RWPE2 (cell line): ENCODE measurements around the gene SOST.

ENCODE experiments used
- ATAC-seq: fragments of 200-7000 bp; cut with Tn5 transposase; 3 replicates; pipeline ENCODE4 v1.9.1; 2021; ENCODE audit warnings: low read depth
- DNase-seq: peaks from one replicate; pipeline ENCODE4 v3.0.0-alpha.2; 2020; ENCODE audit warnings: low spot score
- H3K27ac ChIP-seq: fragments of 450-650 bp; 2 replicates; pipeline ENCODE4 v1.5.1; 2017; ENCODE audit warnings: mild to moderate bottlenecking; ENCODE audit not compliant: poor library complexity, severe bottlenecking
- H3K27me3 ChIP-seq: fragments of 250-450 bp; sonication (Bioruptor Pico); 2 replicates; pipeline ENCODE4 v1.5.1; 2021; ENCODE audit warnings: mild to moderate bottlenecking, moderate library complexity; ENCODE audit not compliant: insufficient read depth, poor library complexity, severe bottlenecking
- H3K36me3 ChIP-seq: fragments of 250-450 bp; sonication (Bioruptor Pico); 2 replicates; pipeline ENCODE4 v1.5.1; 2020; ENCODE audit warnings: low read depth, mild to moderate bottlenecking, moderate library complexity
- H3K4me1 ChIP-seq: fragments of 250-450 bp; sonication (Bioruptor Pico); 2 replicates; pipeline ENCODE4 v1.5.1; 2021; ENCODE audit warnings: mild to moderate bottlenecking, moderate library complexity; ENCODE audit not compliant: insufficient read depth, poor library complexity, severe bottlenecking
- H3K4me3 ChIP-seq: fragments of 250-450 bp; sonication (Bioruptor Pico); 2 replicates; pipeline ENCODE4 v1.5.1; 2021; ENCODE audit warnings: mild to moderate bottlenecking, moderate library complexity; ENCODE audit not compliant: severe bottlenecking
- H3K9me3 ChIP-seq: fragments of 250-450 bp; sonication (Bioruptor Pico); 2 replicates; pipeline ENCODE4 v1.5.1; 2021; ENCODE audit warnings: mild to moderate bottlenecking, moderate library complexity; ENCODE audit not compliant: severe bottlenecking
- TF ChIP-seq, protein P1 (sequence below): fragments of 450-650 bp; IDR thresholded peaks from one replicate; pipeline ENCODE4 v1.5.1; 2017; ENCODE audit warnings: mild to moderate bottlenecking, moderate library complexity; ENCODE audit not compliant: poor library complexity, severe bottlenecking

The SOST gene

DNA sequence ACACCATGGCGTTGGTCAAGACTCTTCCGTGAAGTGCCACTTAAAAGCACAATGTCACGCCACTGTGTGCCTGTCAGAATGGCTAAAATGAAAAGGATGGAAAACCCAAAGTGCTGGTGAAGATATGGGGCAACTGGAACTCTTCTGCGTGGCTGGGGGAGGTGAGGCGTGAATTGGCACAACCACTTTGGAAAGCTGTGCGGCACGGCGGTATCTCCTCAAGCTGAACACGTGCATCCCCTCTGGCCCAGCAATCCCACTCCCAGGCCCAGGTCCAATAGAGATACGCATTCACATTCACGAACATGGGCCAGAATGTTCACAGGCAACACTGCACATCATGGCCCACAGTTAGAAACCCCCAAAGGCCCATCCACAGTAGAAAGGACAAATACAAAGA, 11.3 kb upstream of the SOST start:
- Histone ChIP-seq H3K4me3 (no peak overlapping the region), H3K36me3 (peaks cover 43% of the 10 kb centered on the region), H3K27ac (no peak overlapping the region), H3K4me1 (no peaks in the 10 kb centered on the region), H3K9me3 (no peaks in the 10 kb centered on the region), H3K27me3 (no peaks in the 10 kb centered on the region)
- ATAC-seq (no peak), DNase-seq (no peak)
- TF ChIP-seq, protein P1, sequence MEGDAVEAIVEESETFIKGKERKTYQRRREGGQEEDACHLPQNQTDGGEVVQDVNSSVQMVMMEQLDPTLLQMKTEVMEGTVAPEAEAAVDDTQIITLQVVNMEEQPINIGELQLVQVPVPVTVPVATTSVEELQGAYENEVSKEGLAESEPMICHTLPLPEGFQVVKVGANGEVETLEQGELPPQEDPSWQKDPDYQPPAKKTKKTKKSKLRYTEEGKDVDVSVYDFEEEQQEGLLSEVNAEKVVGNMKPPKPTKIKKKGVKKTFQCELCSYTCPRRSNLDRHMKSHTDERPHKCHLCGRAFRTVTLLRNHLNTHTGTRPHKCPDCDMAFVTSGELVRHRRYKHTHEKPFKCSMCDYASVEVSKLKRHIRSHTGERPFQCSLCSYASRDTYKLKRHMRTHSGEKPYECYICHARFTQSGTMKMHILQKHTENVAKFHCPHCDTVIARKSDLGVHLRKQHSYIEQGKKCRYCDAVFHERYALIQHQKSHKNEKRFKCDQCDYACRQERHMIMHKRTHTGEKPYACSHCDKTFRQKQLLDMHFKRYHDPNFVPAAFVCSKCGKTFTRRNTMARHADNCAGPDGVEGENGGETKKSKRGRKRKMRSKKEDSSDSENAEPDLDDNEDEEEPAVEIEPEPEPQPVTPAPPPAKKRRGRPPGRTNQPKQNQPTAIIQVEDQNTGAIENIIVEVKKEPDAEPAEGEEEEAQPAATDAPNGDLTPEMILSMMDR, result no peak

DNA sequence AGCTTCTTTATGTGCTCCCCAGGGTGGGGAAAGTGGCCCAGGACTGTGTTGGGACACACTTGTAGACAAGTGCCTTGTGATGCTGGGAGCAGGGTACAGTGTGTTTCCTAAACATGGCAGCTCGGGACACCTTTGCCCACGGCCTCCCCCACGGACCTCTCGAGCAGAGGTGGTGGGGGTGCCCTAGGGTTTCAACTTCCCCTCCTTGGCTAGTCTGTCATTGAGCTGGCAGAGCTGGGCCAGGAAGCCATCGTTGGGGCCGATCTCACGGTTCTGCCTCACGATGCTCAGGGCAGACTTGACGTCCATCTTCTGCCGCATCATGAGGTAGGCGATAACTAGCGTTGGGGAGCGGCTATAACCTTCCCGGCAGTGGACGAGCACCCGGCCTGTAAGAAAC, 10.8 kb upstream of the SOST start:
- ATAC-seq, result no peak

DNA sequence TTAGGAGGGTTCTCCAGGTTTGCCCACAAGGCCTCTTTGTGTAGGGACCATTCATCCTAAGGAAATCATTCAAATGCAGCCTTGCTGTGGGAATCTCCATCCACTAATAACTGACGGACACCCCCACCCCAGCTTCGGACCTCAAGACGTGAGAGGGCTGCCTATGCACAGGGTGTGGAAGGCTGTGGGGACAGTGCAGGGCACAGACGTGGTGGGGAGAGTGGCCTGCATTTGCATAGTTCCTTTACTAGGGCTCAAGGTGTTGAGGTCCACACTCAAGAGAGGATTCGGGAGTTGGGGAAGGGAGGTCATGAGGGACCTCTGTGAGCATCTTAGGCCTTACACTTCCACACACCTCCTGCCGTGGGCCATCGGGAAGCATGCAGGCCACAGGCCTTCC, 10.4 kb upstream of the SOST start:
- TF ChIP-seq, protein P1, result no peak
- no peak overlapping the region for H3K4me3 ChIP-seq
- H3K27me3 ChIP-seq, result no peaks in the 10 kb centered on the region
- DNase-seq, result no peak
- H3K9me3 ChIP-seq, result no peaks in the 10 kb centered on the region
- no peak for ATAC-seq
- H3K36me3 ChIP-seq, result peaks cover 36% of the 10 kb centered on the region
- H3K4me1 ChIP-seq, result no peaks in the 10 kb centered on the region
- H3K27ac ChIP-seq, result no peak overlapping the region

More for the DNA sequence above, 10.8 kb upstream of the SOST start:
- Histone ChIP-seq H3K4me3 (no peak overlapping the region), H3K4me1 (no peaks in the 10 kb centered on the region), H3K27ac (no peak overlapping the region), H3K27me3 (no peaks in the 10 kb centered on the region), H3K9me3 (no peaks in the 10 kb centered on the region), H3K36me3 (peaks cover 39% of the 10 kb centered on the region)
- TF ChIP-seq, protein P1, result no peak
- DNase-seq, result no peak

DNA sequence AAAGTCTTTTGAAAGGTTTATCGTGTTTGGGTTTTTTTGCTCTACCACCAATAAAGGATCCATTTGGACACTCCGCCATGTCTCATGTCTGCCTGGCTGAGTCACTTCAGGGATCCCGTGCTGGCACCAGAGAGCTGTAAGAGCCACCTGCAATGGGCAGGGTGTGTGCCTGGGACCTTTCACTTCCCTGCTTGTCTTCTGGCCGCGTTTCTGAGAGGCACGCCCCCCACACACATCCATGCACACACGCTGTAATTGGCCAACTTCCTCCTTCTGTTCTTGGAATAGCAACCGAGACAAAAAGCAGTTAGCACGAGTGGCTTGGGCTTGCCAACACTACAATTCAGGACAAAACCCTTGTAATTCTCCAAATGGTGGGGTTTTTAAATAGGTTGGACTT, 9.8 kb upstream of the SOST start:
- no peak overlapping the region for H3K4me3 ChIP-seq
- DNase-seq, result no peak
- TF ChIP-seq, protein P1, result no peak
- no peaks in the 10 kb centered on the region for H3K4me1 ChIP-seq
- no peaks in the 10 kb centered on the region for H3K27me3 ChIP-seq
- peaks cover 33% of the 10 kb centered on the region for H3K36me3 ChIP-seq
- no peaks in the 10 kb centered on the region for H3K9me3 ChIP-seq
- no peak overlapping the region for H3K27ac ChIP-seq
- ATAC-seq, result no peak

DNA sequence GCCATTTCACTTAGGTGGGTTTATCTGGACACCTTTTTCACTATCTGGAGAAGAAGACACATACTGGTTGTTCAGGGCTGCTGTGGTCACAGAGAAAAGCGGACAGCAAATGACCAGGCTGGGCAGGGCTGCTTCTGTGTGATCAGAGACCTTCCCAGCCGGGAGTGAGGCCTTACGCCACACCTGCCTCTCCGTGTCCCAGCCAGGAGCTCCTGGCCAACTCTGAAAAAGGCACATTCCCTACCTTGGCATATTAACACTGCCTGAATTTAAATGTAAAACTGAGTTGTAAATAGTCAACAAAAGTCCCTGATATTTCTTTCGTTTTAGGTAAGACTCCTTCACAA, 9.1 kb upstream of the SOST start:
- Histone ChIP-seq H3K9me3 (no peaks in the 10 kb centered on the region), H3K36me3 (peaks cover 26% of the 10 kb centered on the region), H3K27me3 (no peaks in the 10 kb centered on the region), H3K4me3 (no peak overlapping the region), H3K4me1 (no peaks in the 10 kb centered on the region), H3K27ac (no peak overlapping the region)
- no peak for ATAC-seq
- TF ChIP-seq, protein P1, result no peak
- DNase-seq, result no peak
